Fibroblast of skin of left biceps (primary cell): ENCODE data around the gene TSHR.
"Not testable (repeated sequence)": the region's sequence is repeated elsewhere in the genome, so short reads cannot be mapped to it uniquely, and the experiment has no call there.

Experiments used
- DNase-seq, 2 experiments: peaks; one replicate each; pipeline ENCODE4 v3.0.0-alpha.2; 2013; ENCODE audit warnings: low read depth in 2 of 2

Gene TSHR

DNA sequence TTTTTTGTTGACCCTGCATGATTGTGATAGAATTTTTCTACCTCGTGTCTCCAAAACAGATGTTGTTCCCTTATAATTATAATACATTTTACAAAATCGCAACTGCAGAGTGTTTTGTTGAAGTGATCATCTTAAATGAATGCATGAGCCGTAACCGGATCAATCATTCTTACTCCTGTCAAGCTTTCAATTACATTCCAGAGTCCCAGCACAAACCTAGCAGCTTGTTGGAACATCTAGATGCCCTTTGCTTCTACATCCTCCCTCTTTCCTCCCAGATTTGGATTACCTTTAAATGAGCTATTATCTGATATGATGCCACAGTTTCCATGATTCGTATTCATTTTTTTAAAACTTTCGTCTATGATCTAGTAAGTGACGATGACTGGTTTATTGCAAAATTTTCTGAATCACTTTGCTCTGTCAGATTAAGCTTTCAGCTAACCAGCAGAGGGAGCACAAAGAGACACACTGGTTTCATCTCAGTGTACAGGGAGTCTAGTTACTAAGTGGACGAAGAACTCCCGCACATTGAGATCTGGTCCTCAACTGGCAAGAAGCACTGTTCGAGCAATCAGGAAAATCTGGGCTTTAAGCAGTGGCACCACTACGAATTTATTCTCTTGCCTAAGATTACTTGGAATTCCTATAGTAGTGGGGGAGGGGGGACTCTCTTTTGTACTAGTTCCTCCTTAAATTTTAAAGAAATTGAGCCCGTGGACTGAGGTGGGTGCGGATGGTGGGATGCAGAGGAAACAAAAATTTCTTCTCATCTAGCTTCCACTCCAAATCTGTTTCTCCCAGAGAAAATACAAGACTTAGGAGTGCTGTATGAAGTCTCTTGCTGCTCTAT, 40.9 kb downstream of the TSHR start:
- DNase-seq, result peak; percentile 42 to 48

GRCh38 chr14:81001447-81001846, 46.0 kb downstream of the TSHR start:
- no peak for DNase-seq

- no peak for DNase-seq
Observed at GRCh38 chr14:81004575-81004974, 49.2 kb downstream of the TSHR start.

DNA sequence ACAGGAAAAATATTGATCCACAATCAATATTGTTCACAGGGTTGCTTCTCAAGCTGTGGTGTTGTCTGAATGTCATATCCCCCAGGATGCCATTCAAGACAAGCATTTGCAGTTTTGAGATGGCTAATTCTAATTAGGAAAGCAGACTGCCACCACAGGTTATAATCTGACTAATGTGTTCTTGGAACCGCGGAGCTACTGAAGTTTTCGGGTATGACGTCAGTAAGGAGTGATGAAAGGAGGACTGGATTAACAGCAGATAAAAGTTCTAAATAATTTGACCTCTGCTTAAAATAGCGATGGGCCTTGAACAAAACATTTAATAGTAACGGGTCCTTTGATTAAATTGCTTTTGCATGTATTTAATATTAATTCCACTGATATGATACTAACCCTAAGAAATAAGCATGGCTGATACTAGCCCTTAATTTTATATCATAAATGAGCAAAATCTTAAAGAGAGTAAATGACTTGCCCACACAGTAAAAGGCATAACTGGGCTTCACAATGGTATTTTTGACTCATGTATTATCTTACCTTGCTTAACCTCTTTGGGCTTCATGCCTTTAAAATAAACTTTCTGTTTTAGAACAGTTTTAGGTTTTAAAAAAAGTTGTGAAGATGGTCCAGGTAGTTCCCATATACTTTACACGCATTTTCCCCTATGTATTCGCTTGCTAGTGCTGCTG, 50.3 kb downstream of the TSHR start:
- DNase-seq, result no peak

- no peak for DNase-seq
Observed at GRCh38 chr14:81006266-81006665, 50.8 kb downstream of the TSHR start.

GRCh38 chr14:81007131-81007530, 51.7 kb downstream of the TSHR start:
- no peak for DNase-seq

GRCh38 chr14:81009346-81009745, 53.9 kb downstream of the TSHR start:
- no peak for DNase-seq

DNA sequence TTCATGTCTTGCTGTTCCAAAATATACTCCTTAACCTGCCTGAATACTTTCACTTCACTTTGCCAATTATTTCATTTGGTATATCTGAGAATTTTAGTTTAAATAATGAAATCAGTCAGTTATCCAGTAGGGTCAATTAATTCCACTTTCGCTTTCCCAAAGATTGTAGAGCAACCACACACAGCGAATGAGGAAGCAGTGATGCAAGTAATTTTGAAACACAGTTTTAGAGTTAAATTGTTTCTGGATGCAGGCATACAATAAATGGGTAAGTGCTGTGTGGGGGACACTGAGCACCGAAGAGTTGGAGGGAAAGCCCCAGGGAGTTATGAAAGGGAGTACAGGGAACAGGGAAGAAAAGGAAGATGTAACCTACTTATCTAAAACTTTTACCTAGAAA, 62.8 kb downstream of the TSHR start:
- DNase-seq, result no peak

DNA sequence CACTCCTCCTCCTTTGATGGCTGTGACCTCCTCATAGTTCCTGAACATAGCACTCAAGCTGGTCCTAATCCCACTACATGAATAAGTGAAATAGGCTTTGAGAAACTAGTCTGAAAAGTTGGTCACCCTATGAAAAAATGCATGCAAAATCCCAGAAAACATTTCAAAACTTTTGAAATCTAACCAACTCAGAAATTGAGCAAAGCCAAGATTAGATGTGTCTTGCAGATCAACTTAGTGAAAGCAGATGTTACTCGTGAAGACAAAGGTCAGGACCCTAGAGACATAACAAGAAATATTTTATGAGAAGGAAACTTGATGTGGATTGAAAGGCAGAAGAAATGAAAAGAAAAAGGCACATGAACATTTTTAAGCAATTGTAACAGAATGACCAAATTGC, 63.3 kb downstream of the TSHR start:
- no peak for DNase-seq

DNA sequence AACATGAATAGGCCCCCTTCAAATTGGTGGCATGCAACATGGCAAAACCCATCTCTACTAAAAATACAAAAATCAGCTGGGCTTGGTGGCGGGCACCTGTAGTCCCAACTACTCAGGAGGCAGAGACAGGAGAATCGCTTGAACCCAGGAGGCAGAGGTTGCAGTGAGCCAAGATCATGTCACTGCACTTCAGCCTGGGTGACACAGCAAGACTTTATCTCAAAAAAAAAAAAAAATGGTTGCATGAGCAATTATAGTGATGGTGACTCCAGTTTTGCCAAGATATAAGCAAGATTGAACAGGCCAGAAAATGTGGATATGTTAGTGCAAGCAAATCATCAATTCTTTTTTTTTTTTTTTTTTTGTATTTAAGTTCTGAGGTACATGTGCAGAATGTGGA, 63.7 kb downstream of the TSHR start:
- DNase-seq, result not testable (repeated sequence)

- DNase-seq, result no peak
Observed at GRCh38 chr14:81023095-81023710, 67.8 kb downstream of the TSHR start.

GRCh38 chr14:81028461-81028860, 73.0 kb downstream of the TSHR start:
- DNase-seq, result no peak

GRCh38 chr14:81031488-81031887, 76.1 kb downstream of the TSHR start:
- DNase-seq, result no peak

DNA sequence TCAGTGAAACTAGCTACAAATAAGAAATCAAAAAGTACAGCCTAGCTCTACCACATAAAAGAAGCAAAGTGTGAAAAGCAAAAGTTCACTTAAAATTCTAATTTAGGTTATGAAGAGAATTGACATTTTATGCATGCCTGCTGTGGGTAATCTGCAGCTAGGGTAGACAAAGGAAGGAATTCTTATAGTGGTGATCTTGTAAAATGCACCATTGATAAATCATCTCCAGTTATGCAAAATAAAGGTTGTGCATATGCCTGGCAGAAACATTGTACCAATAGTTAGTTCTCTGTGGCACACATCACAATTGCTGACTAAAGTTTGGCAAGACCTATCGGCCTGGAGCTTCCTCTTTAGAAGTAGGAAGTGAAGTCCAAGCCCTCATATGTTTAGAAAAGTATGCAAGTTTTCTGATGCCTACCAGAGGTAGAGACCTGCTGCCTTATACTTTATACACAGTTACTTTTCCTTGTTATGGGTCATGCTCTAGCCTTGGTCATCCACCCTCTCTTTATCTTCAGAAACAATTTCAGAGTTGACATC, 78.3 kb downstream of the TSHR start:
- DNase-seq, result no peak

GRCh38 chr14:81042438-81042837, 87.0 kb downstream of the TSHR start:
- no peak for DNase-seq

DNA sequence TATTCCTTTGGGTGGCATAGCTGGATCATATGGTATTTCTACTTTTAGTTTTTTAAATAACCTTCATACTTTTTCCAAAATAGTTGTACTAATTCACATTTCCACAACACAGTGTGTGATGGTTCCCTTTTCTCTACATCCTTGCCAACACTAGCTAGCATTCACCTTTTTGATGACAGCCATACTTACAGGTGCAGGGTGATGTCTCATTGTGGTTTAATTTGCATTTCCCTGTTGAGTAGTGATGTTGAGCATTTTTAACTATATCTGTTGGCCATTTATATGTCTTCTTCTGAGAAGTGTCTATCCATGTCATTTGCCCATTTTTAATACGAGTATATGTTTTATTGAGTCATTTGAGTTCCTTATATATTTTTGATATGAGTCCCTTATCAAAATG, 96.1 kb downstream of the TSHR start:
- no peak for DNase-seq

DNA sequence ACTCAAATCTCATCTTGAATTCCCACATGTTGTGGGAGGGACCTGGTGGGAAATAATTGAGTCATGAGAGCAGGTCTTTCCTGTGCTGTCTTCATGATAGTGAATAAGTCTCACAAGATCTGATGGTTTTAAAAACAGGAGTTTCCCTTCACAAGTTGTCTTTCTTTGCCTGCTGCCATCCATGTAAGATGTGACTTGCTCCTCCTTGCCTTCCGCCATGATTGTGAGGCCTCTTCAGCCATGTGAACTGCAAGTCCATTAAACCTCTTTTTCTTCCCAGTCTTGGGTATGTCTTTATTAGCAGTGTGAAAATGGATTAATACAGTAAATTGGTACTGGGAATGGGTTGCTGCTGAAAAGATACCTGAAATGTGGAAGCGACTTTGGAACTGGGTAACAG, 98.6 kb downstream of the TSHR start:
- not testable (repeated sequence) for DNase-seq

- no peak for DNase-seq
Observed at GRCh38 chr14:81055971-81056370, 100.5 kb downstream of the TSHR start.

DNA sequence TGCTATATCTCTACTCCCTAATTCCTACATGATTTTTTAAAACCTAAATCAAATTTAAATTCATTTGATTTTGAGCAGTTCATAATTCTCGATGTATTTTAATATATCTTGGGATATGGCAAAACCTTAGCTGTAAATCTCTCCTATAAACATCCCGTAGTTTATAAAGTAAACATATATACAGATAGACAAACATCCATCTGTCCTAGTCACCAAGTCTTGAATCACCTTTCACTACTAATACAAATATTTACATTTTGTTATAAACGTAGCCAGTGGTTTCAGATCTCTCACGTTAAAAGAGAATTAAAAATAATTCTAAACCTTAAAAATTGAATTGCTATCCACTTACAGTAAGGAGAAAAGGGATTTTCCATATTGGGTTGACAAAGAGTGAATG, 107.0 kb downstream of the TSHR start:
- no peak for DNase-seq

GRCh38 chr14:81062816-81063215, 107.4 kb downstream of the TSHR start:
- DNase-seq, result no peak

- DNase-seq, result no peak
Observed at GRCh38 chr14:81066672-81067071, 111.3 kb downstream of the TSHR start.

DNA sequence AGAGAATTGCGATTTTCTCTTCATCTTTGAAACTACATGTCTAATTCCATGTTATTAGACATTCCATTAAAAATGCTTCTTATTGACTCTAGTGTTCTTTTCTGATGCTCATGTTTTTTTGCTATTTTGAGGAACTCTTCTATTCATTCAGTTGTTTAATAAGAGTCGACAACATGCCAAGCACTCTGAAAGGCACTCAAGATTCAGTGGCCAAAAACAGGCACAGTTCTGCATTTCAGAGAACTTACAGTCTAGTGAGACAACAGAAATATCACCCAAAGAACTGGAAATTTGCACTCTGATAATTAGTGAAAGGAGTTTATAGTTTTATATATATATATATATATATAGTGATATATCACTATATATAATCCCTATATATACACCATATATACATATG, 111.7 kb downstream of the TSHR start:
- DNase-seq, result no peak
